ENCODE measurements around the gene NDP. TPM values are rescaled to one million over a fixed set of nuclear protein-coding genes. Genes with fewer than 3 reads are reported as not detected.
A peak's percentile ranks its signal among the peaks of the same experiment; 100 is the strongest.
"Not testable (repeated sequence)": the region's sequence is repeated elsewhere in the genome, so short reads cannot be mapped to it uniquely, and the experiment has no call there.

NDP gene
- polyA plus RNA-seq, 1 donor, result 0.54 TPM

DNA sequence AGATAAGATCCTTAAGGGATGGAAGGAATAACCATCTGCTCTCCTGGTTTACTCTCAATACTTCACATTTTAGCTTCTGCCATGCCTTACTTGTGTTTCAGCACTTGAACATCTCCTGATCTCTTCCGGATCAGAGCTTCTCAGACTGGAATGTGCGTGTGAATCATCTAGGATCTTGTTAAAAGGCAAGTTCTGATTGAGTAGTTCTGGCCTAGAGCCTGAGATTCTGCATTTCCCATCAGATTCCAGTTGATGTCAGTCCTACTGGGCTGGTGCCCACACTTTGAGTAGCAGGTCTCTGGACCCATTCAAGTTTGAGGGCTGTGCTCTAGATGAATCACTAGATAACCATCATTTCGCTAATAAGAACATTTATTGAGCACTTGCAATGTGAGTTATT is 20.0 kb downstream of the NDP start:
- H3K27me3 ChIP-seq (ENCODE audit: control insufficient read depth, insufficient read depth, low read length), result no peaks in the 10 kb centered on the region
- no peak overlapping the region for H3K27ac ChIP-seq (ENCODE audit: low read length)

DNA sequence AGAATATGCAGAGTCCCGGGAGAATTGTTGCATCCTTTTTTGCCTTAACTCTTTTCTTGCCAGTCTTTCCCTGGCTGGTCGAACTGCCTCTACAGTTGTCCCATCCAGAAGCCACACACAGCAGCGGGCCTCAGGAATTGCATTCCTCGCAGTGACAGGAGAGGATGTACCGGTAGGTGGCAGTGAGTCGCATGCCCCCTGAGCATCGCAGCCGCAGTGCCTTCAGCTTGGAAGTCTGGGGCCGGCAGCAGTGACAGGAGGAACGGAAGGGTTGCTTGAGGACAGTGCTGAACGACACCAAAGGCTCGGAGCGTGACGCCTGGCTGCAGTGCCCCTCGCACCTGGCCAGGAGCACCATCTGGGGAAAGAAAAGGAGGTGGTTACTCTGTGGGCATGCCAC is 23.5 kb downstream of the NDP start:
- Histone ChIP-seq H3K9me3 (ENCODE audit: control insufficient read depth, low read depth, low read length) (no peaks in the 10 kb centered on the region), H3K4me3 (ENCODE audit: low read length) (no peak overlapping the region), H3K27me3 (ENCODE audit: control insufficient read depth, insufficient read depth, low read length) (no peaks in the 10 kb centered on the region), H3K27ac (ENCODE audit: low read length) (no peak overlapping the region), H3K36me3 (ENCODE audit: control insufficient read depth, insufficient read depth, low read length) (no peaks in the 10 kb centered on the region), H3K4me1 (ENCODE audit: control insufficient read depth, insufficient read depth, low read length) (peaks cover 2% of the 10 kb centered on the region)
- WGBS (ENCODE audit: insufficient coverage, low lambda C conversion rate), result no CpG with 5 or more reads among the region's 15 CpGs
- DNase-seq, result peak; percentile 12 to 15

More for the DNA sequence above, 20.0 kb downstream of the NDP start:
- no peak overlapping the region for H3K4me3 ChIP-seq (ENCODE audit: low read length)
- no peak for DNase-seq
- H3K9me3 ChIP-seq (ENCODE audit: control insufficient read depth, low read depth, low read length), result no peaks in the 10 kb centered on the region
- H3K36me3 ChIP-seq (ENCODE audit: control insufficient read depth, insufficient read depth, low read length), result no peaks in the 10 kb centered on the region
- WGBS (ENCODE audit: insufficient coverage, low lambda C conversion rate), result no CpG with 5 or more reads among the region's 3 CpGs
- no peaks in the 10 kb centered on the region for H3K4me1 ChIP-seq (ENCODE audit: control insufficient read depth, insufficient read depth, low read length)

DNA sequence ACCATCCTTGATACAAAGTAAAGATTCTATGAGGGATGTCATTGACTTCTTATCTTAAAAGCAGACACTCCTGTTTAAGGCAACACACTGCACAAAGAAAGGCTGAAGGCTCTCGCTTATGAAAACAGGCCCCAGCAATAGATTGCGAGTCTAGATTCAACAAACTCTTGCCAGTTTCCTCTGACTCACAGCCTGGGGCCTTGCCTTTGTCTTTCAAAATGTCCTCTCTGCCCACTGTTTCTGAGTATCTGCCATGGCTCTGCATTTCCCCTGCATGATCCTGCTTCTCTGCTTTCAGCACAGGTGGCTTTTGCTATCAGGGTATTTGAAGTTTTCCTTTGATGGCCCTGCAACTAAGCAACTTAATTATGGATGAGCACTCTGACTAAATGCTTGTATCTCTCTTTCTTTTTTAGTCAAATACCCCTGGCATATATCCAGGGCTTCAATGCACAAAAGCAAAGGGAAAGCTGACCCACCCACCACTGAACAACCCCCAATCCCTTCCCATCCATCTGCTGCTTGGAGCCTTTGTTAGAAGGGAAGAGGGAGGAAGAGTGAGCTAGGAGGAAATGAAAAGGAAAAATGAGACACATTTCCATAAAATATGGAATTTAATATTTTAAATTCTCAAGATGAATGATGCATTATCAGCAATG is 32.2 kb downstream of the NDP start:
- no peak overlapping the region for H3K27ac ChIP-seq (ENCODE audit: low read length)
- no peaks in the 10 kb centered on the region for H3K36me3 ChIP-seq (ENCODE audit: control insufficient read depth, insufficient read depth, low read length)
- H3K9me3 ChIP-seq (ENCODE audit: control insufficient read depth, low read depth, low read length), result no peaks in the 10 kb centered on the region
- H3K4me3 ChIP-seq (ENCODE audit: low read length), result no peak overlapping the region
- H3K4me1 ChIP-seq (ENCODE audit: control insufficient read depth, insufficient read depth, low read length), result peaks cover 4% of the 10 kb centered on the region
- no peaks in the 10 kb centered on the region for H3K27me3 ChIP-seq (ENCODE audit: control insufficient read depth, insufficient read depth, low read length)
- peak in 1 of 2 donors; percentile 3 for DNase-seq
- no CpG with 5 or more reads among the region's 2 CpGs for WGBS (ENCODE audit: insufficient coverage, low lambda C conversion rate)

GRCh38 chrX:43939187-43939926 is 33.8 kb downstream of the NDP start:
- Histone ChIP-seq H3K9me3 (ENCODE audit: control insufficient read depth, low read depth, low read length) (no peaks in the 10 kb centered on the region), H3K4me3 (ENCODE audit: low read length) (no peak overlapping the region), H3K27ac (ENCODE audit: low read length) (no peak overlapping the region), H3K4me1 (ENCODE audit: control insufficient read depth, insufficient read depth, low read length) (no peaks in the 10 kb centered on the region), H3K27me3 (ENCODE audit: control insufficient read depth, insufficient read depth, low read length) (no peaks in the 10 kb centered on the region), H3K36me3 (ENCODE audit: control insufficient read depth, insufficient read depth, low read length) (no peaks in the 10 kb centered on the region)
- no CpG with 5 or more reads among the region's 3 CpGs for WGBS (ENCODE audit: insufficient coverage, low lambda C conversion rate)
- DNase-seq, result peak in 1 of 2 donors; percentile 2

GRCh38 chrX:43922032-43922431 is 51.2 kb downstream of the NDP start:
- not testable (repeated sequence) for H3K27me3 ChIP-seq (ENCODE audit: control insufficient read depth, insufficient read depth, low read length); H3K9me3 ChIP-seq (ENCODE audit: control insufficient read depth, low read depth, low read length); H3K27ac ChIP-seq (ENCODE audit: low read length); DNase-seq; H3K36me3 ChIP-seq (ENCODE audit: control insufficient read depth, insufficient read depth, low read length); H3K4me3 ChIP-seq (ENCODE audit: low read length); H3K4me1 ChIP-seq (ENCODE audit: control insufficient read depth, insufficient read depth, low read length)
- WGBS (ENCODE audit: insufficient coverage, low lambda C conversion rate), result no CpG with 5 or more reads among the region's 3 CpGs

DNA sequence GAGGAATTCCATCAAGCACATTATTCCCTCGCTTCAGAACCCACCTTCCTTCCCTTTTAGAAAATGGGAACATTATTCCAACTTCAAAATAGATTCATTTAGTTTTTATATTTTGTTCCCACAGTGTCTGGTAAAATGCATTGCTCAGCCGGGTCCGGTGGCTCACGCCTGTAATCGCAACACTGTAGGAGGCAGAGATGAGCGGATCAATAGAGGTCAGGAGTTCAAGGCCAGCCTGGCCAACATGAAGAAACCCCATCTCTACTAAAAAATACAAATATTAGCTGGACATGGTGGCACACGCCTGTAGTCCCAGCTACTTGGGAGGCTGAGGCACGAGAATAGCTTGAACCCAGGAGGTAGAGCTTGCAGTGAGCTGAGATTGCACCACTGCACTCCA is 62.4 kb downstream of the NDP start:
- not testable (repeated sequence) for H3K27me3 ChIP-seq (ENCODE audit: control insufficient read depth, insufficient read depth, low read length); H3K36me3 ChIP-seq (ENCODE audit: control insufficient read depth, insufficient read depth, low read length); H3K9me3 ChIP-seq (ENCODE audit: control insufficient read depth, low read depth, low read length); H3K4me3 ChIP-seq (ENCODE audit: low read length); DNase-seq
- Histone ChIP-seq H3K4me1 (ENCODE audit: control insufficient read depth, insufficient read depth, low read length) (peaks cover 16% of the 10 kb centered on the region), H3K27ac (ENCODE audit: low read length) (peak overlapping the region; percentile 60)
- no CpG with 5 or more reads among the region's 8 CpGs for WGBS (ENCODE audit: insufficient coverage, low lambda C conversion rate)

GRCh38 chrX:43910012-43910411 is 63.2 kb downstream of the NDP start:
- Histone ChIP-seq H3K4me3 (ENCODE audit: low read length) (no peak overlapping the region), H3K9me3 (ENCODE audit: control insufficient read depth, low read depth, low read length) (no peaks in the 10 kb centered on the region), H3K27ac (ENCODE audit: low read length) (peak overlapping the region; percentile 60), H3K36me3 (ENCODE audit: control insufficient read depth, insufficient read depth, low read length) (no peaks in the 10 kb centered on the region), H3K27me3 (ENCODE audit: control insufficient read depth, insufficient read depth, low read length) (no peaks in the 10 kb centered on the region), H3K4me1 (ENCODE audit: control insufficient read depth, insufficient read depth, low read length) (peaks cover 16% of the 10 kb centered on the region)
- peak; percentile 11 to 37 for DNase-seq
- WGBS (ENCODE audit: insufficient coverage, low lambda C conversion rate), result no CpG with 5 or more reads among the region's 1 CpG

GRCh38 chrX:43909141-43909540 is 64.0 kb downstream of the NDP start:
- WGBS (ENCODE audit: insufficient coverage, low lambda C conversion rate), result no CpG with 5 or more reads among the region's 1 CpG

DNA sequence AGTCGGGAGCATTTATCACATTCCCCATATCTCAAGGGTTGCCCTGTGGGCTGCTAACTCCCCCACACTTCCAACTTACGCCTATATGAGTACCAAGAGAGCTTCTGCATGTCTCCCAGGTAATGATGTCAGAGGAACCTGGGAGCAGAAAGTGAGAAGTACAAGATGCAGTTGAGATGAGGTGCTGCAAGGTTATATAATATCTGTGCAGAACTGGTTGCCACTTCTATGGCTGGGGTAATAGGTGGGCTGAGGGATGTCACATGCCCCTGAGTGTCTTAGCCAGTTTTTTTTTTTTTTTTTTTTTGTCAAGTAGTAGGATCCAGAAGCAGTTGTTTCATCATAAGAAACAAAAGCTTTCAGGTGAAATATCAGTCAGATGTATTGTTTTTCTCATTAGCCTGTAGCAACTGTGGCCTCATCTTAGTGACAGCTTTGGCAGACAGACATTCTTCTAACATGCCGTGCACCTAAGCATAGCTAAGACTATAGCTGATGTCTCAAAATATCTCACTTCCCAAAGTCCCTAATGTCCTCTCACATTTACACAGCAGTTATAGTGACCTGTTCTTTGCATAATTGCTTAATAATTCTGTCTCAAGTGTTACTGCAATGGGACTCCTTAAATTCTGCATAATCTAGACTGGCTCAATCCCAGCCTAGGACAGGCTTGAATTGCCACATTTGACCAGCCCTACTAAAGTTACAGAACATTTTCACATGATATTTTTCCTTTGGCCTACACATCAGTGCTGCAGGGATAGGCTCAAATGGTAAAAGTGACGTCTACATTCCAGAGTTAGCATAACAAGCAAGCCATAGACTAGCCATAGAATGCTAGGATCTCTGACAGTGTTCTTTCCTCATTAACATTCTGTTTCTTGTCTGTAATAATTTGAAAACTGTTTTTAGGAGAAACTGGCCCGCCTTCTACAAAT is 73.0 kb downstream of the NDP start:
- Histone ChIP-seq H3K9me3 (ENCODE audit: control insufficient read depth, low read depth, low read length) (no peaks in the 10 kb centered on the region), H3K4me3 (ENCODE audit: low read length) (no peak overlapping the region)

More at GRCh38 chrX:43909141-43909540, 64.0 kb downstream of the NDP start:
- Histone ChIP-seq H3K4me1 (ENCODE audit: control insufficient read depth, insufficient read depth, low read length) (peaks cover 16% of the 10 kb centered on the region), H3K36me3 (ENCODE audit: control insufficient read depth, insufficient read depth, low read length) (no peaks in the 10 kb centered on the region), H3K27ac (ENCODE audit: low read length) (peak overlapping the region; percentile 60), H3K9me3 (ENCODE audit: control insufficient read depth, low read depth, low read length) (no peaks in the 10 kb centered on the region), H3K4me3 (ENCODE audit: low read length) (no peak overlapping the region), H3K27me3 (ENCODE audit: control insufficient read depth, insufficient read depth, low read length) (no peaks in the 10 kb centered on the region)
- DNase-seq, result peak in 1 of 2 donors; percentile 23

More for the DNA sequence above, 73.0 kb downstream of the NDP start:
- Histone ChIP-seq H3K4me1 (ENCODE audit: control insufficient read depth, insufficient read depth, low read length) (no peaks in the 10 kb centered on the region), H3K36me3 (ENCODE audit: control insufficient read depth, insufficient read depth, low read length) (no peaks in the 10 kb centered on the region), H3K27ac (ENCODE audit: low read length) (no peak overlapping the region), H3K27me3 (ENCODE audit: control insufficient read depth, insufficient read depth, low read length) (no peaks in the 10 kb centered on the region)
- no CpG with 5 or more reads among the region's 5 CpGs for WGBS (ENCODE audit: insufficient coverage, low lambda C conversion rate)
- no peak for DNase-seq

Data from large intestine (tissue), 3 donors.